AG04450 (cell line): ENCODE results near the gene MFSD2A. TPM values are rescaled to one million over a fixed set of nuclear protein-coding genes. Genes with fewer than 3 reads are reported as not detected.
"Not testable (repeated sequence)": the region's sequence is repeated elsewhere in the genome, so short reads cannot be mapped to it uniquely, and the experiment has no call there.

Experiments used
- CTCF ChIA-PET: fragments of 300-600, 350-600 bp; formaldehyde crosslinking; extraction: SDS; loops from one replicate; lab custom pipeline; 2022; ENCODE audit warnings: antibody characterized with exemption, inconsistent platforms; lab: Charles Lee
- POLR2A ChIA-PET: fragments of 350-600 bp; formaldehyde crosslinking; extraction: SDS; loops from one replicate; lab custom pipeline; 2021; ENCODE audit warnings: antibody characterized with exemption, inconsistent platforms; lab: Yijun Ruan, JAX
- DNase-seq: peaks from one replicate; pipeline ENCODE4 v3.0.0-alpha.2; 2011; ENCODE audit warnings: low read depth, low spot score
- H3K27ac ChIP-seq: one replicate; pipeline ENCODE4 v1.5.1; 2012; ENCODE audit warnings: low read depth, low read length, control low read depth
- H3K27me3 ChIP-seq: one replicate; pipeline ENCODE4 v1.6.0; 2012; ENCODE audit warnings: low read length; ENCODE audit not compliant: control insufficient read depth, insufficient read depth
- H3K4me3 ChIP-seq: 2 replicates; pipeline ENCODE4 v1.5.1; 2011; ENCODE audit warnings: mild to moderate bottlenecking, low read depth, low read length, control low read depth
- H3K9me3 ChIP-seq: 2 replicates; pipeline ENCODE4 v1.5.1; 2012; ENCODE audit warnings: low read length; ENCODE audit not compliant: control insufficient read depth, insufficient read depth
- polyA plus RNA-seq: library from polyadenylated mRNA; depleted of rRNA; stranded (reverse); fragments of >200 nt; gene quantifications from 2 replicates; pipeline ENCODE4 v1.2.3, GENCODE V29; 2011
- TF ChIP-seq, protein P1 (sequence below): IDR thresholded peaks from 2 replicates; pipeline ENCODE4 v1.5.1; 2011; ENCODE audit warnings: low read depth, low read length, control low read depth, inconsistent platforms

MFSD2A gene
- polyA plus RNA-seq, 1 experiment = 1.6 TPM

DNA sequence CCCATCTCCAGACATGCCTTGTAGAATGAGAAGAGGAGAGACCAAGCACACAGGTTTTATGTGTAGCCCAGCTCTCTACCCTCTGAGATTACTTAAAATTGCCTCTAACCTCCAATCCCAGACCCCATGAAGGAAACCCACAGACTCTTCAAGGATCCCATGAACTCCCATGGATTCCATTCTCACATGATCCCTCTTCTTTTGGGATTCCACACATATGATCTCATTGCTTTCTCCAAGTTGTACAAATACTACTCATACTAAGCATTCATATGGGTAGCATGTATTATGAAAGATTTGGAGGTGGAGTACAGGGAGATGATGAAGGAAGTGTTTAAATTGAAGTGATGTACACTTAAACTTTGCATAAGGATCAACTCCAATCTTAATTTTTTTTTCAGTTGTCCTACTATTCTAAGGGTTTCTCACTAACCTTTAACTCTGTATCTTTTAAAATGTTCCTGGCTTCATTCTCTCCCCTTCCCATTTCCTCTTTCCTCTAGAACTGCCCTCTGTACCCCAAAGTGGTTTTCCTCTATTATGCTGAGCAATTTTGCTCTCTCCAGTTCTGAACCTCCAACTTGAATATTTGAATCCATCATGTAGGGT lies 41.6 kb downstream of the MFSD2A start:
- H3K27me3 ChIP-seq = no peaks in the 10 kb centered on the region
- H3K27ac ChIP-seq = no peak overlapping the region
- no peak for DNase-seq
- no peaks in the 10 kb centered on the region for H3K9me3 ChIP-seq
- TF ChIP-seq, protein P1, sequence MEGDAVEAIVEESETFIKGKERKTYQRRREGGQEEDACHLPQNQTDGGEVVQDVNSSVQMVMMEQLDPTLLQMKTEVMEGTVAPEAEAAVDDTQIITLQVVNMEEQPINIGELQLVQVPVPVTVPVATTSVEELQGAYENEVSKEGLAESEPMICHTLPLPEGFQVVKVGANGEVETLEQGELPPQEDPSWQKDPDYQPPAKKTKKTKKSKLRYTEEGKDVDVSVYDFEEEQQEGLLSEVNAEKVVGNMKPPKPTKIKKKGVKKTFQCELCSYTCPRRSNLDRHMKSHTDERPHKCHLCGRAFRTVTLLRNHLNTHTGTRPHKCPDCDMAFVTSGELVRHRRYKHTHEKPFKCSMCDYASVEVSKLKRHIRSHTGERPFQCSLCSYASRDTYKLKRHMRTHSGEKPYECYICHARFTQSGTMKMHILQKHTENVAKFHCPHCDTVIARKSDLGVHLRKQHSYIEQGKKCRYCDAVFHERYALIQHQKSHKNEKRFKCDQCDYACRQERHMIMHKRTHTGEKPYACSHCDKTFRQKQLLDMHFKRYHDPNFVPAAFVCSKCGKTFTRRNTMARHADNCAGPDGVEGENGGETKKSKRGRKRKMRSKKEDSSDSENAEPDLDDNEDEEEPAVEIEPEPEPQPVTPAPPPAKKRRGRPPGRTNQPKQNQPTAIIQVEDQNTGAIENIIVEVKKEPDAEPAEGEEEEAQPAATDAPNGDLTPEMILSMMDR = no peak
- CTCF ChIA-PET = no interaction called here
- POLR2A ChIA-PET = no interaction called here
- H3K4me3 ChIP-seq = no peak overlapping the region

DNA sequence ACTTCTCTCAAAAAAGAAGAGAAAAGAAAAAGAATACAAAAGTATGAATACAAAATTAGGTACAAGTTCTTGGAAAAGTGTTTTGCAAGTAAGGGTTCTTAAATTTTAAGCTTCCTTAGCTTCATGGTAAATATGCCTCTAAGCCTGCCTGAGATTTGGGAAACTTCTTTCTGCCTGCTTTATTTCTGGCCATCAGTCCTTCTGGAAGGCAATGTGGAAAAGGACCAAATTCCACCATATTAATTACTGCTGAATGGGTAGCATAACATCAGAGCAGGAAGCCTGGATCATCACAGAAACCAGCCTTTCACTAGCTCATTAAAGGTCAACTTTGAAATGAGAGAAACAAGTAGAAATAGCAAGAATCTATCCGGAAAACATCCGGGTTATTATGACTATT lies 46.5 kb downstream of the MFSD2A start:
- H3K9me3 ChIP-seq = no peaks in the 10 kb centered on the region
- ChIA-PET CTCF (interaction anchor here (0.8 to 2.1 kb wide), 4 partner anchors 28 to 99 kb away, joined by 4 to 7 read pairs (median 5); no protein-coding TSS in a partner anchor), POLR2A (interaction anchor here (0.6 kb wide), 1 partner anchor 74 kb away, joined by 4 read pairs; no protein-coding TSS in a partner anchor)
- no peaks in the 10 kb centered on the region for H3K27me3 ChIP-seq
- no peak for DNase-seq
- TF ChIP-seq, protein P1 = no peak
- H3K27ac ChIP-seq = no peak overlapping the region
- H3K4me3 ChIP-seq = no peak overlapping the region

GRCh38 chr1:40003156-40004093 lies 48.5 kb downstream of the MFSD2A start:
- H3K27me3 ChIP-seq = no peaks in the 10 kb centered on the region
- no peak for DNase-seq
- no peak overlapping the region for H3K27ac ChIP-seq
- H3K4me3 ChIP-seq = no peak overlapping the region
- H3K9me3 ChIP-seq = no peaks in the 10 kb centered on the region
- TF ChIP-seq, protein P1 = no peak
- ChIA-PET CTCF (interaction anchor here (1.0 to 1.6 kb wide), 3 partner anchors 10 to 84 kb away, joined by 3 to 18 read pairs (median 5); no protein-coding TSS in a partner anchor), POLR2A (no interaction called here)

- Histone ChIP-seq H3K4me3 (no peak overlapping the region), H3K9me3 (no peaks in the 10 kb centered on the region), H3K27ac (no peak overlapping the region), H3K27me3 (no peaks in the 10 kb centered on the region)
- DNase-seq = no peak
- TF ChIP-seq, protein P1 = no peak
- ChIA-PET CTCF (interaction anchor here (1.0 to 1.4 kb wide), 2 partner anchors 28 to 31 kb away, joined by 3 to 7 read pairs; no protein-coding TSS in a partner anchor), POLR2A (no interaction called here)
Measured at GRCh38 chr1:40004857-40005256, 49.9 kb downstream of the MFSD2A start.

GRCh38 chr1:40007481-40008034 lies 52.6 kb downstream of the MFSD2A start:
- H3K27ac ChIP-seq, DNase-seq, H3K9me3 ChIP-seq, H3K4me3 ChIP-seq, POLR2A ChIA-PET, H3K27me3 ChIP-seq: not testable (repeated sequence)
- CTCF ChIA-PET = interaction anchor here (3.2 kb wide), 1 partner anchor 25 kb away, joined by 10 read pairs; no protein-coding TSS in a partner anchor
